ENCODE measurements around the gene DHRS3.
"Not testable (repeated sequence)": the region's sequence is repeated elsewhere in the genome, so short reads cannot be mapped to it uniquely, and the experiment has no call there.

The DHRS3 gene

GRCh38 chr1:12573015-12573825 lies 44.8 kb downstream of the DHRS3 start:
- no peak for DNase-seq

- no peak for DNase-seq
Measured at GRCh38 chr1:12572522-12572921, 45.5 kb downstream of the DHRS3 start.

GRCh38 chr1:12570291-12570690 lies 47.7 kb downstream of the DHRS3 start:
- DNase-seq, result no peak

- no peak for DNase-seq
Measured at GRCh38 chr1:12568009-12568767, 49.8 kb downstream of the DHRS3 start.

- DNase-seq, result no peak
Measured at GRCh38 chr1:12567288-12567819, 50.7 kb downstream of the DHRS3 start.

GRCh38 chr1:12566484-12567287 lies 51.3 kb downstream of the DHRS3 start:
- no peak for DNase-seq

GRCh38 chr1:12565966-12566352 lies 52.1 kb downstream of the DHRS3 start:
- DNase-seq, result no peak

GRCh38 chr1:12565094-12565965 lies 52.7 kb downstream of the DHRS3 start:
- no peak for DNase-seq

- not testable (repeated sequence) for DNase-seq
Measured at GRCh38 chr1:12564251-12564650, 53.8 kb downstream of the DHRS3 start.

- DNase-seq, result no peak
Measured at GRCh38 chr1:12562955-12563576, 54.9 kb downstream of the DHRS3 start.

- DNase-seq, result no peak
Measured at GRCh38 chr1:12561121-12561520, 56.9 kb downstream of the DHRS3 start.

- DNase-seq, result no peak
Measured at GRCh38 chr1:12556957-12557935, 60.8 kb downstream of the DHRS3 start.

- DNase-seq, result no peak
Measured at GRCh38 chr1:12556368-12556930, 61.6 kb downstream of the DHRS3 start.

GRCh38 chr1:12555411-12556367 lies 62.3 kb downstream of the DHRS3 start:
- DNase-seq, result no peak

GRCh38 chr1:12554521-12555305 lies 63.3 kb downstream of the DHRS3 start:
- DNase-seq, result no peak

GRCh38 chr1:12553963-12554362 lies 64.0 kb downstream of the DHRS3 start:
- DNase-seq, result no peak

GRCh38 chr1:12552951-12553921 lies 64.8 kb downstream of the DHRS3 start:
- DNase-seq, result no peak
